ENCODE measurements around the gene MSS51.
"Not testable (repeated sequence)": the region's sequence is repeated elsewhere in the genome, so short reads cannot be mapped to it uniquely, and the experiment has no call there.

MSS51 gene

DNA sequence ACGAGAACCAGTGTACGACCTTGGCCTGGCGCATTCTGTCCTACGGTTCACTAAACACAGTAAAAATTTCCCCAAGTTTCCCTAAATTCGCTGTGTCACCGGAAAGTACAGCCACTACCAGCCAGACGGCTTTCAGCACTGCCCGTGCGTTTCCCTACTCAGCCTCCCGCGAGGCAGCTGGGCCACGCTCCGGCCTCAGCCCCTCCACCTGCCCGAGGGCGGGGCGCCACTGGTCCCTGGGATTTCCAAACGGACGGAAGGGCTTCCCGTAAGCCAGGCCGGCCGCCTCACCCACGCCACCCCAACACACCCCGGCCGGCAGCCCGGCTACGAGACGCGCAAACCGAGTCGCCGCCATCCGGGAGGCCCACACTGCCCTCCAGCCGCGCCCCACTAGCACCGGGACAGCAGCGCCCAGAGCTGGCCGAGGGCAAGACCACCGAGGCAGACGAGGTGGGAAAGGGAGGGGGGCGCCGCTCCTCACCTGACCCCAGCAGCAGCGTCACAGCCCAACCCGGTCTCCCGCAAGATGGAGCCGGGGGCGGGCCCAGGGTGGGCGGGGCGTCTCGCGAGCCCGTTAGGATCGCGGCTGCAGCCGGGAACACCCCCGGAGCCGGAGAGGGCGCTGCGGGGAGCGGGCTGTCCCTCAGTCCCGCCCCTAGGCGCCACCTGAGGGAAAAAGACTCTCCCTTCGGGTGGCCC, 19.7 kb downstream of the MSS51 start, which contains the start of gene ANXA7:
TSS of gene ANXA7 (minus strand) at position 531 of the 702 bp plus-strand sequence. CDS start 13,202 bp downstream, outside the sequence.
- DNase-seq, result peak; percentile 96

DNA sequence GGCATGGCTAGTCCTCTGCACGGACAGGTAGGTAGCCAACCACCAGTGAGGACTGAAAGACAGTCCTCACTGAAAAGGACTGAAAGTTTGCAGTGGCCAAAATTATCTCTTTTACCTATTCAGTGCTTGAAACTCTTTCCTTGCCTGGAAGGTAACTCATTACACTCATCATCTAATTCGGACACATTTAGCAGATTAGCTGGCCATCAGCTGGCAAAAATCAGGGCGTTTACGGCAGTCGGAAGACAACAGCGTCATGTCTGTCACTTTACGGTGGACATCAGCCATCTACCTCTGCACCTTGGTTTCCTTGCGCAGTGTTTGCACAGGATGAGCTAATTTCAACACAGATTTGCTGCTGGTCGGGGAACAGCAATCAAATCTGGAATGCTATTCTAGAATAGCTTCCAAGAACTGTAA, 20.2 kb downstream of the MSS51 start:
- DNase-seq, result peak; percentile 92

DNA sequence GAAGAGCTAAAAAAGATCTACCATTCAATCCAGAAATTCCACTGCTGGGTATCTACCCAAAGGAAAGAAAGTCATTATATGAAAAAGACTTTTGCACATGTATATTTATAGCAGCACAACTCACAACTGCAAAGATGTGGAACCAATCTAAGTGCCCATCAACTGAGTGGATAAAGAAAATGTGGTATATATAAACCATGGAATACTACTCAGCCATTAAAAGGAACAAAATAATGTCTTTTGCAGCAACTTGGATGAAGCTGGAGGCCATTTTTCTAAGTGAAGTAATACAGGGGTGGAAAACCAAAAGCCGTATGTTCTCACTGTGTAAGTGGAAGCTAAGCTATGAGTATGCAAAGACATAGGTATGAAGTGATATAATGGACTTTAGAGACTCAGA, 22.5 kb downstream of the MSS51 start:
- DNase-seq, result no peak

DNA sequence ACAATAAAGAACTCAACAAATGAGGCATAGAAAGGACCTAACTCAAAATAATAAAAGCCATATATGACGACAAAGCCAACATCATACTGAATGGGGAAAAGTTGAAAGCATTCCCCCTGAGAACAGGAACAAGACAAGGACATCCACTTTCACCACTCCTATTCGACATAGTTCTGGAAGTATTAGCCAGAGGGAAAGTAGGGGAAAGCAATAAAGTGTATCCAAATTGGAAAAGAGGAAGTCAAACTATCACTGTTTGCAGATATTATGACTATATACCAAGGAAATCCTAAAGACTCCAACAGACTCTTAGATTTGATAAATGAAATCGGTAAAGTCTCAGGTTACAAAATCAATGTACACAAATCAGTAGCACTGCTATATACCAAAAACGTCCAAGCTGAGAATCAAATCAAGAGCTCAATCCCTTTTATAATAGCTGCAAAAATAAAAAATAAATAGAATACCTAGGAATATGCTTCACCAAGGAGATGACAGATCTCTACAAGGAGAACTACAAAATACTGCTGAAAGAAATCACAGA, 24.3 kb downstream of the MSS51 start:
- DNase-seq, result no peak

DNA sequence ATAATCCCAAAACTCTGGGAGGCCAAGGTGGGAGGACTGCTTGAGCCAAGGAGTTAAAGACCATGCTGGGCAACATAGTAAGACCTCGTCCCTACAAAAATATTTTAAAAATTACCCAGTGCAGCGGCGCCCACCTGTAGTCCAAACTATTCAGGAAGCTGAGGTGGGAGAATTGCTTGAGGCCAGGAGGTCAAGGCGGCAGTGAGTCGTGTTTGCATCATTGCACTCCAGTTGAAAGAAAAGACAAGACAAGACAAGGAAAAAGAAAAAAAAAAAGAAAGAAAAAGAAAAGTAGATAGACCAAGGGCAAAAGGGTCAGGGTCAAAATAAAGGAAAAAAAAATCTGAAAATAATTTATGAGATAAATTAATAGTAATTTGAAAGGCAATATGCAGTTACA, 25.3 kb downstream of the MSS51 start:
- no peak for DNase-seq

DNA sequence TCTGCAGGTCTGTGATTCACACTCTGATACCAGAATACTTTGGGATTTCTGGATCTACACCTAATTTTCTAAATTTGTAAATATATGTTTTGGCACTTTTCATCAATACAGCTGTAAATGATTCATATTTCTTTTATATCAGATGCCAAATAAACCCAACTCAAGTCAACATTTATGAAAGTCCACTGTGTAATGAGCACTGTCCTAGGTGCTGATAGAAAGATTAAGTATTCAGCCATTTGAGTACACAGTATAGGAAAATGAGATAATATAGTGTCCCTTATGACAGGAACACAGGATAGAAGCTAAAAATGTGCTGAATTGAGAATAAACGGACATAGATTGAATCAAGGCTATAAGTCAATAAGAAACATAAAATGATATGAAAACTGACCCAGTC, 25.9 kb downstream of the MSS51 start:
- no peak for DNase-seq

DNA sequence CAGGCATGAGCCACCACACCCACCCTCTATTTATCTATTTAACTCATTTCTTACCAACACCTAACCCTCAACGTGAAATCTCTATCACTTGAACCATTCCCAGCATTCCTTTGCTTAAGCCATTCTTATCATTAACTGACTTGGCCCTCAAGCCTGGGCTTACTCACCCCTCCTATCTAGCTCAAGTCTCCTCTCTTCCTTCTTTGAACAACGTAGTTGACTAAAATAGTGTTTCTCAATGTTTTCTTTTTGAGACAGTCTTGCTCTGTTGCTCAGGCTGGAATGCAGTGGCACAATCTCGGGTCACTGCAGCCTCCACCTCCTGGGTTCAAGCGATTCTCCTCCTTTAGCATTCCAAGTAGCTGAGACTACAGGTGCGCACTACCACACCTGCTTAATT, 26.5 kb downstream of the MSS51 start:
- DNase-seq, result no peak

DNA sequence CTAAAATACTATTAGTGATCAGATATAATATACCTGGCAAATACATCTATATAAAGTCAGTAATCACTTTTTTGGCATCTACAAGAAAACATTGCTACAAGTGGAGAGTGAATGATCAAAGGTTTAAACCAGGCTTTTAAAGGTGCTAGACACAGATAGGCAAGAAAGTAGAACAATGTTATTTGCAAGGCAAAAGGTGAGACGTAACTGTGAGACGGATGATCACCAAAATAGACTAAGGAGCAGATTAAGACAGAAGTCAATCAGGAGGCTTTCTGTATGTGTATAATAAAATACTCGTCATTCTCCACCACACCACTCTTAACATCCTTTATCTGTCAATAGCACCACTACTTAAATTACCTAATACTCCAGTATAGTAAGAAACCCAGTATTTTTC, 27.8 kb downstream of the MSS51 start:
- DNase-seq, result no peak

DNA sequence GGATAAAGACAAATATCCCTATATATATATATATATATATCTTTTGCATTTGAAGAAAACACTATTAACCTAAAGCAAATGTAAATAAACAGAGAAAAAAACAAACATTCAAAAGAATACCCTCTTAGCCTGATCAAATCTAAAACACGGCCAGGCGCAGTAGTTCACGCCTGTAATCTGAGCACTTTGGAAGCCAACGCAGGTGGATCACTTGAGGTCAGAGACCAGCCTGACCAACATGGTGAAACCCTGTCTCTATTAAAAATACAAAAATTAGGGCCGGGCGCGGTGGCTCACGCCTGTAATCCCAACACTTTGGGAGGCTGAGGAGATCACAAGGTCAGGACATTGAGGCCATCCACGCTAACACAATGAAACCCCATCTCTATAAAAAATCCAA, 28.7 kb downstream of the MSS51 start:
- peak; percentile 21 for DNase-seq

DNA sequence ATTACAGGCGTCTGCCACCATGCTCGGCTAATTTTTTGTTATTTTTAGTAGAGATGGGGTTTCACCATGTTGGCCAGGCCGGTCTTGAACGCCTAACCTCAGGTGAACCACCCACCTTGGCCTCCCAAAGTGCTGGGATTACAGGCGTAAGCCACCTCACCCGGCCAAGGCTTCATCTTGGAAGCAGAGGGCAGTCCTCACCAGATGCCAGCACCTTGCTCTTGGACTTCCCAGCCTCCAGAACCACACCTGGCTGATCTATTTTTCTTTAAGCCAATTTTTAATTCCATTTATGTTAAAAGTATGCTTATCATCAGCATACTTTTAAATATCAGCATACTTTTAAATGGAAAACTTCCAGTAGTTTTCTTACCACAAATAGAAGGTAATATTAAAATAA, 31.7 kb downstream of the MSS51 start:
- no peak for DNase-seq

DNA sequence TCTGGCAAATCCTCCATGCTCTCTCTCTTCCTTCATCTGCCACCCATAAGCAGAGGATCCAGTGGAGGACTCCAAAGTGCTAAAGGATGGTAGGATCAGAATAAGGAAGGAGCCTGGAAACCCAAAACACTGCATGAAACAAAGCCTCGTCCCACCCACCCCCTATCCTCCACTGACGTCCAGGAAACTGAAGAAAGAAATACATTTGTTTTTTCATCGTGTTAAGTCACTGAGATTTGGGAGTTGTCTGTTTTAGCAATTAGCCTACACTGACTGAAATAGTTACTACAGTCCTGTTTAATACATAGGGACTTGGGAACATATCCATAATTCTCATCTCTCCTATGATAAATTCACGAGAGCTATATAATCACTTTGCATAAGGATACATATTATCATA, 34.3 kb downstream of the MSS51 start:
- DNase-seq, result no peak

DNA sequence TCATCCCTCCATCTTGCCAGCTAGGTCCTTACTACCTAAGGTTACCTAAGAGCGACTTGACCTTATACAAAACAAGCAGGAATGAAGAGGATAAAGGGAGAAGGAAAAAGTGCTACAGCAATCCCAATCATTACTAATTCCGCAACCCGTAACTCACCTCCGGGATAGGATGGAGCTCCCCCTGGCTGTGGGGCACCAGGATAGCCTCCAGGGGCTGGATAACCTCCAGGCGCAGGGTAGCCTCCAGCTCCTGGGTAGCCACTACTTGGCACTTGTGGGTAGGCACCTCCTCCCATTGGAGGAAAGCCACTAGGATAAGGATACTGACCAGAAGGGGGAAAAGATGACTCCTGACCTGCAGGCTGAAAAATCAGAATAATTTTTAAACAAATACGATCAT, 35.3 kb downstream of the MSS51 start:
- peak; percentile 30 for DNase-seq

DNA sequence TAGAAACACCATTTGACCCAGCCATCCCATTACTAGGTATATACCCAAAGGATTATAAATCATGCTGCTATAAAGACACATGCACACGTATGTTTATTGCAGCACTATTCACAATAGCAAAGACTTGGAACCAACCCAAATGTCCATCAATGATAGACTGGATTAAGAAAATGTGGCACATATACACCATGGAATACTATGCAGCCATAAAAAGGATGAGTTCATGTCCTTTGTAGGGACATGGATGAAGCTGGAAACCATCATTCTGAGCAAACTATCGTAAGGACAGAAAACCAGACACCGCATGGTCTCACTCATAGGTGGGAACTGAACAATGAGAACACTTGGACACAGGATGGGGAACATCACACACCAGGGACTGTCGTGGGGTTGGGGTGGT, 39.0 kb downstream of the MSS51 start:
- DNase-seq, result not testable (repeated sequence)

DNA sequence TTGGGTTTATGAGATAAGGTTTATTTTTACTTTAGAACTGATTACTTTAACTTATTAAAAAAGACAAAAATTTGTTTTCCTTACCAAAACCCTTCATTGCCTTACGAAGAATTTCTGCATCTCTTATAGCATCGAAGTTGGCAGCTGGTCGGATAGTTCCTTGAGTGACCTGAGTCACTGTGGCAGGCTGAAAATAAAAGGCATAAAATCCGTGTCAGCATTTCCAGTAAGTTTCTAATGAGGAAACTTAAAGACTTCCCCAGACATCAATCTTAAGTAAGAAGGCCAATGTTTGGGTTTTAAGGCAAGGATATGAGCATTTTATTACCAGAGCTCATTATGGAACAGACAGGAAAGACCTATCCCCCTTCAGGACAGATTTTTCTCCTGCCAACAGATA, 45.1 kb downstream of the MSS51 start:
- DNase-seq, result no peak

DNA sequence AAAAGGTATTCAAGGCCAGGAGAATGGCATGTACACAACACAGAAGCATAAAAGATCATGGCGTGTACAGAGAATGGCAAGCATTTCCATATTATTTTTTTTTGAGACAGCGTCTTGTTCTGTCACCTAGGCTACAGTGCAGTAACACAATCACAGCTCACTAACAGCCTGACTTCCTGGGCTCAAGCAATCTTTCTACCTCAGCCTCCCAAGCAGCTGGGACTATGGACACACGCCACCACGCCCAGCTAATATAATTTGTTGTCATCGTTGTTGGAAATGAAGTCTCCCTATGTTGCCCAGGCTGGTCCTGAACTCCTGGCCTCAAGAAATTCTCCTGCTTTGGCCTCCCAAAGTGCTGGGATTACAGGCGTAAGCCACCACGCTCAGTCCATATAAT, 46.8 kb downstream of the MSS51 start:
- no peak for DNase-seq

DNA sequence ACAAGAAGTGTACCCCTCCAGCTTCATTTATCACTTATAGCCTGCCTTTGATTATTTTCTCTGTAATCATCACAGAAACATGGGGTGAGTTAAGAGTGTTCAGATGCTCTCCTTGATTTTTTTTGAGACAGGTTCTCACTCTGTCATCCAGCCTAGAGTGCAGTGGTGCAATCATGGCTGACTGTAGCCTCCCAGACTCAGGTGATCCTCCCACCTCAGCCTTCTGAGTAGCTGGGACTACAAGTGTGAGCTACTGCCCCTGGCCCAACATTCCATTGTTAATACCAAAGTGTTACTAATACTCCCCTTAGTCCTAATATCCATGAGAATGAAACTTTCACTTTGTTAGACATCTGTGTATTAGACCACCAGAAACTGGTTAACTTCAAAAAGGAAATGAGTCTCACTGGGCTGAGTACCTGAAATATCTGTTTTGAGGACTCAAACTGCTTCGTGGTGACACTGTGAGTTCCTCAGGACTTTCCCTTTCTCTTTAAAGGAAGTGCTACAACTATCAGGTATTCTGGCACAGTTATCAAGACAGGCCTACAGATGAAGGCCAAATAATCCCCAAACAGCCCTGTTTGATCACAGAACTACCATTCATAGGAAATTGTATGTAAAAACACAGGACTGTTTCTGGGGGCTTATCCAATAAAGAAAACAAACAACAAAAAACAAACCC, 54.2 kb downstream of the MSS51 start:
- DNase-seq, result no peak

DNA sequence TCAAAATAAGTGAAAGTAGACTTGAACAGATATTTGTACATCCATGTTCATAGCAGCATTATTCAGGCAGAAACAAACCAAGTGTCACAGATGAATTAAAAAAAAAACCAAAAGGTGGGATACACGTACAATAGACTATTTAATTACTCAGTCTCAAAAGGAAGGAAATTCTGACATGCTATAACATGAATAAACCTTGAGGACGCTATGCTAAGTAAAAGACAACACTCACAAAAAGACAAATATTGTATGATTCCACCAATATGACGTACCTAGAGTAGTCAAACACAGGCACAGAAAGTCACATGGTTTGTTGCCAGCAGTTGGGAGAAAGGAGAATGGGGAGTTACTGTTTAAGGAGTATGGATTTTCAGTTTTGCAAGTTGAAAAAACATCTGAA, 56.7 kb downstream of the MSS51 start:
- DNase-seq, result no peak
